Measurements from ENCODE around the gene C15orf39.
A peak's percentile ranks its signal among the peaks of the same experiment; 100 is the strongest.

The C15orf39 gene

DNA sequence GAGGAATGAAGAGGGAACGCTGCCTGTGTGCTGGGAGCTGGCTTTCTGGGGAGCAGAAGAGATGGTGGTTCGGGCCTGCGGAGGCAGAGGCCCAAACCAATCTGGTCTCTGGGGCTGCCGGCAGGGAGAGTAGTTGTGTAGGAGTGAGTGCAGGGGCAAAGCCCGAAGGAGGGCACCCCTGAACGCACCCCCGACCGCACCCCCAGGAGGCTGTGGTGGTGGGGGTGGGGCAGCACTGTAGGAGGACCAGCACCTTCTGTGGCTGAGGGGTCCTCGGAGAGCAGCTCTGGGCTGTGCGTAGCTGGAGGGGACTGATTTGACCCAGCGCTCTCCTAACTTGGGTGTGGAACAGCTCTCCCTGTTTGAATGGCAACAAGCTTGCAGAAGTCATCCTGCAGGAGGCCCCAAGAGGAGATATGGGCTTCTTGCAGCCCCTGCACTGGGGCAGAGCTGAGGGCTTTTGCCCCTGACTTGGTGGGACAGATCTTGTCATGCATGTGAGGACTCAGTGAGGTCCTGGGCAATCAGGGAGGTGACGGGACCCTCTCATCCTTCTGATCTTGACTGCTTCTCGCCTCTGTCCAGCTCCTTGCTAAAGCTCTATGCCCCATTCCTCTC is 26.1 kb downstream of the C15orf39 start:
- no peak for DNase-seq (ENCODE audit: low spot score)
- TF ChIP-seq CTCF (IDR thresholded peaks at IDR 0.05; ENCODE audit: extremely low read depth, missing control alignments): no peak

- peak; percentile 2 for DNase-seq (ENCODE audit: low spot score)
- TF ChIP-seq CTCF (IDR thresholded peaks at IDR 0.05; ENCODE audit: extremely low read depth, missing control alignments): no peak
These were observed 27.1 kb downstream of the C15orf39 start for GRCh38 chr15:75228787-75229186.

DNA sequence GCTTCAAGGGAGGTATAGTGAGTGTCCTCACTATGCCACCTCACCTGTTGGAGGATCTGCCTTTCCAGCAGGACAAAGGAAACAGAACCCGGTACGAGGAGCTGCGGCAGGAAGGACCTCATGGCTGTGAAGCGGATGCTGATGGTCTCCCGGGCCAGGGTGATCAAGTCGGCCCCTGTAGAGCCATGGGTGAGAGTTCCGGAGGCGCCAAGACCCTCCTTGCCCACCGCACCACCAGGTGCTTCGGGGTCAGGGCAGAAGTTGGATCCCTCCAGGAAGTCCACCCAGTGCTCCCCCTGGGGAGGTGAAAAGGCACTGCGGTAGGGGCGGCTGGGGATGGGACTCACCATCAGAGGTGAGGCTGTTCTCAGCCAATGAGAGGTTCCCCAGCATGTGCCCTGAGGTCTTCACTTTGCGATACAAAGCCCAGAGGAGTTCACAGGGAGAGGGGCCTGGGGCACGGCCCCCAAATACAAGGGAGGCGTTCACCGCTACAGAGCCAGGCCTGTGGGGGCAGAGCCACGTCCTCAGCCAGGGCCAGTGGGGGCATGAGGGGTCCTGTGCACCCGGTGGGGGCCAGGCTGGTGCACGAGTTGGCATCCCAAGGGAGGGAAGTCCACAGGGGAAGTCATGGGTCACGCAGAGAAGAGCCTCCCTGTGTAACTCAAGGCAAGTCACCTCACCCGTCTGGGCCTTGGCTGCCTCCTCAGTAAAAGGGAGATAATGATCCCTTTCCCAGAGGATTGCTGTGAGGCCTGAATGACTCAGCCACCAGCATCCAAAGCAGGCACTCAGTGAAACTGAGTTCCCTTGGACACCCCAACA is 27.7 kb downstream of the C15orf39 start:
- DNase-seq (ENCODE audit: low spot score): peak; percentile 0
- no peak for TF ChIP-seq CTCF (IDR thresholded peaks at IDR 0.05; ENCODE audit: extremely low read depth, missing control alignments)

- TF ChIP-seq CTCF (IDR thresholded peaks at IDR 0.05; ENCODE audit: extremely low read depth, missing control alignments): no peak
- DNase-seq (ENCODE audit: low spot score): peak; percentile 5
These were observed 28.3 kb downstream of the C15orf39 start for GRCh38 chr15:75230016-75230343.

GRCh38 chr15:75230551-75231371 is 29.1 kb downstream of the C15orf39 start:
- DNase-seq (ENCODE audit: low spot score): peak; percentile 10
- TF ChIP-seq CTCF (IDR thresholded peaks at IDR 0.05; ENCODE audit: extremely low read depth, missing control alignments): no peak

- no peak for DNase-seq (ENCODE audit: low spot score)
- TF ChIP-seq CTCF (IDR thresholded peaks at IDR 0.05; ENCODE audit: extremely low read depth, missing control alignments): no peak
These were observed 30.2 kb downstream of the C15orf39 start for GRCh38 chr15:75231836-75232235.

All from GM20000 (cell line).